Caco-2 (cell line): Measurements from ENCODE around the gene C2CD3. TPM values are rescaled to one million over a fixed set of nuclear protein-coding genes. Genes with fewer than 3 reads are reported as not detected.
"Not testable (repeated sequence)": the region's sequence is repeated elsewhere in the genome, so short reads cannot be mapped to it uniquely, and the experiment has no call there.

Source experiments
- BruUV-seq: library from RNA; stranded (reverse); fragments of 400-500 nt; replicated peaks from 2 replicates; lab custom pipeline; 2021; lab: Mats Ljungman, UMichigan
- CTCF ChIA-PET: fragments of 300-600 bp; sonication (Branson Sonifier 250); formaldehyde crosslinking; loops from one replicate; lab custom pipeline; 2022; ENCODE audit warnings: antibody characterized with exemption; lab: Charles Lee
- POLR2A ChIA-PET: fragments of 300-600 bp; sonication (Branson Sonifier 250); formaldehyde crosslinking; loops from one replicate; lab custom pipeline; 2022; ENCODE audit warnings: antibody characterized with exemption; lab: Charles Lee
- DNase-seq, 2 experiments: peaks; one replicate each; pipeline versions ENCODE4 v3.0.0 to v3.0.0-alpha.2; 2020 to 2022
- H3K27me3 ChIP-seq: replicated peaks from 2 replicates; pipeline ENCODE4 v1.6.0; 2011; ENCODE audit warnings: low read length; ENCODE audit not compliant: control insufficient read depth, insufficient read depth
- H3K36me3 ChIP-seq: 2 replicates; pipeline ENCODE4 v1.5.1; 2011; ENCODE audit warnings: low read length; ENCODE audit not compliant: control insufficient read depth, insufficient read depth
- H3K4me1 ChIP-seq: fragments of 250-450 bp; sonication (Bioruptor Pico); 2 replicates; pipeline ENCODE4 v1.5.1; 2020; ENCODE audit warnings: mild to moderate bottlenecking
- H3K4me3 ChIP-seq: 2 replicates; pipeline ENCODE4 v1.5.1; 2011; ENCODE audit warnings: low read depth, mild to moderate bottlenecking, control low read depth, low read length
- H3K9me3 ChIP-seq: fragments of 250-450 bp; sonication (Bioruptor Pico); 2 replicates; pipeline ENCODE4 v1.5.1; 2020; ENCODE audit warnings: mild to moderate bottlenecking, moderate library complexity
- H3K27ac Mint-ChIP-seq: one replicate; pipeline ENCODE4 v1.8.0; 2022; ENCODE audit warnings: mixed read lengths; ENCODE audit not compliant: unreplicated experiment
- H3K27me3 Mint-ChIP-seq: one replicate; pipeline ENCODE4 v1.8.0; 2022; ENCODE audit warnings: mixed read lengths; ENCODE audit not compliant: insufficient read depth, unreplicated experiment
- H3K36me3 Mint-ChIP-seq: one replicate; pipeline ENCODE4 v1.8.0; 2022; ENCODE audit warnings: mild to moderate bottlenecking, mixed read lengths; ENCODE audit not compliant: insufficient read depth, unreplicated experiment
- H3K4me1 Mint-ChIP-seq: one replicate; pipeline ENCODE4 v1.8.0; 2022; ENCODE audit warnings: low read depth, mixed read lengths; ENCODE audit not compliant: unreplicated experiment
- H3K4me3 Mint-ChIP-seq: one replicate; pipeline ENCODE4 v1.8.0; 2022; ENCODE audit warnings: mild to moderate bottlenecking, moderate library complexity, mixed read lengths; ENCODE audit not compliant: unreplicated experiment
- H3K9me3 Mint-ChIP-seq: one replicate; pipeline ENCODE4 v1.8.0; 2022; ENCODE audit warnings: mixed read lengths; ENCODE audit not compliant: unreplicated experiment
- CTCF ChIP-seq, 2 experiments: fragments of 200-600 bp in 1 of 2; IDR thresholded peaks; 1 replicate in 1 of 2; 2 replicates in 1 of 2; pipeline versions ENCODE4 v1.5.1 to v1.8.0; 2011 to 2022; ENCODE audit warnings: antibody characterized with exemption in 1 of 2, control low read depth in 1 of 2, inconsistent platforms in 1 of 2, low read depth in 1 of 2, low read length in 1 of 2, mild to moderate bottlenecking in 1 of 2, moderate library complexity in 1 of 2; ENCODE audit not compliant: insufficient read depth in 1 of 2, severe bottlenecking in 1 of 2, unreplicated experiment in 1 of 2
- intact Hi-C: fragments of 100-400 bp; cut with micrococcal nuclease; formaldehyde crosslinking; loops from one replicate; pipeline ENCODE4 v1.10.0; 2022; ENCODE audit not compliant: unreplicated experiment
- total RNA-seq: library from RNA; stranded (reverse); gene quantifications from 2 replicates; pipeline ENCODE4 v1.2.3, GENCODE V29; 2022

C2CD3 gene
- total RNA-seq, 1 experiment from 2014 or later = 47.5 TPM

DNA sequence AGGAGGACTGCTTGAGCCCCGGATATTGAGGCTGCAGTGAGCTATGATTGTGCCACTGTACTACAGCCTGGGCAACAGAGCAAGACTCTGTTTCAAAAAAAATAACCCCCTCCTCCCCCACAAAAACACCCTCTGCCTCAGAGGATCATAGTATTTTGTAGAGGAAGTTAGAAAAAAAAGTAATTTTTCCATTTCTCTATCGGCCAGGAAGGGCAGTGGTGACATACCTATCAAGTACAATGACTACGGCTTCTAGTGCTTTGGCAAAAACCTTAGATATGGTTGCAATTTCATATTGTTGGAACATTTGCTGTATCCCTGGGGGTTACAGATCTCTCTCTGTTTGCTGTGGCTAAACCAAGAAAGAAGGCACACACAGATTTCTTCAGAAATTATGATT, 28.9 kb downstream of the C2CD3 start:
- no TSS peak for BruUV-seq
- Mint-ChIP-seq H3K36me3 (peaks cover 17% of the 10 kb centered on the region), H3K4me1 (peaks cover 44% of the 10 kb centered on the region), H3K27me3 (no peaks in the 10 kb centered on the region), H3K27ac (peak overlapping the region; percentile 3), H3K9me3 (no peaks in the 10 kb centered on the region), H3K4me3 (no peak overlapping the region)
- H3K9me3 ChIP-seq = no peaks in the 10 kb centered on the region
- H3K4me1 ChIP-seq = peaks cover 38% of the 10 kb centered on the region
- POLR2A ChIA-PET = no interaction called here
- no peak for TF ChIP-seq CTCF (IDR thresholded peaks at IDR 0.05; ENCODE audit: insufficient read depth in 1 of 2, low read depth in 1 of 2, low read length in 1 of 2, severe bottlenecking in 1 of 2, unreplicated experiment in 1 of 2)
- H3K36me3 ChIP-seq = 0 out of 2 replicates have a peak, but pooled peaks cover 1% of the 10 kb centered on the region
- intact Hi-C loops = no loop called here
- no peak overlapping the region for H3K4me3 ChIP-seq
- DNase-seq = no peak
- no peaks in the 10 kb centered on the region for H3K27me3 ChIP-seq
- CTCF ChIA-PET = interaction anchor here (0.5 kb wide), 1 partner anchor 365 kb away, joined by 3 read pairs; no protein-coding TSS in a partner anchor

- H3K9me3 ChIP-seq = no peaks in the 10 kb centered on the region
- Mint-ChIP-seq H3K36me3 (peaks cover 20% of the 10 kb centered on the region), H3K4me1 (peaks cover 44% of the 10 kb centered on the region), H3K4me3 (no peak overlapping the region), H3K27ac (peak overlapping the region; percentile 95), H3K27me3 (no peaks in the 10 kb centered on the region), H3K9me3 (no peaks in the 10 kb centered on the region)
- H3K36me3 ChIP-seq = 0 out of 2 replicates have a peak, but pooled peaks cover 2% of the 10 kb centered on the region
- ChIA-PET POLR2A (no interaction called here), CTCF (interaction anchor here (0.5 kb wide), 1 partner anchor 366 kb away, joined by 3 read pairs; no protein-coding TSS in a partner anchor)
- no peaks in the 10 kb centered on the region for H3K27me3 ChIP-seq
- no TSS peak for BruUV-seq
- H3K4me3 ChIP-seq = no peak overlapping the region
- peak in 1 of 2 experiments; percentile 32 for DNase-seq
- H3K4me1 ChIP-seq = peaks cover 41% of the 10 kb centered on the region
- TF ChIP-seq CTCF (IDR thresholded peaks at IDR 0.05; ENCODE audit: insufficient read depth in 1 of 2, low read depth in 1 of 2, low read length in 1 of 2, severe bottlenecking in 1 of 2, unreplicated experiment in 1 of 2) = no peak
- intact Hi-C loops = no loop called here
Measured at GRCh38 chr11:74141241-74141695, 29.5 kb downstream of the C2CD3 start.

DNA sequence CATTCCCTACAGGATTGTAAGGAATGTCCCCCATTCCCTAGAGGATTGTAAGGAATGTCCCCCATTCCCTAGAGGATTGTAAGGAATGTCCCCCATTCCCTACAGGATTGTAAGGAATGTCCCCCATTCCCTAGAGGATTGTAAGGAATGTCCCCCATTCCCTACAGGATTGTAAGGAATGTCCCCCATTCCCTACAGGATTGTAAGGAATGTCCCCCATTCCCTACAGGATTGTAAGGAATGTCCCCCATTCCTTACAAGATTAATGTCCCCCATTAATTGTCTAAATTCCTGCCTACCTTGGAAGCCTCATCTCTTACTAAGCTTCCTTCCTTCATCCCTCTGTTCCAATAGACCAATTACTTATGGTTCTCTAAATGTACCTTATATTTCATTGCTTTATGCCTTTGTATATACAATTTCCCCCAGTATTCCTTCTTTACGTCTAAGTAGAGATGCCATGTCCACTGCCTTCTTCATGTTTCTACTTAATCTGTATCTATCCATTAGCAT, 30.8 kb downstream of the C2CD3 start:
- peaks cover 20% of the 10 kb centered on the region for H3K36me3 Mint-ChIP-seq
- H3K27me3 Mint-ChIP-seq, H3K36me3 ChIP-seq, H3K9me3 Mint-ChIP-seq, H3K27me3 ChIP-seq, H3K9me3 ChIP-seq, H3K4me3 ChIP-seq, CTCF ChIA-PET, H3K4me3 Mint-ChIP-seq, BruUV-seq, DNase-seq: not testable (repeated sequence)
- peaks cover 54% of the 10 kb centered on the region for H3K4me1 ChIP-seq
- H3K4me1 Mint-ChIP-seq = peaks cover 55% of the 10 kb centered on the region
- intact Hi-C loops = loop anchor here (2.0 kb wide), 1 partner anchor 157 kb away; the partner anchor contains the start of gene UCP2
- POLR2A ChIA-PET = interaction anchor here (1.9 kb wide), 1 partner anchor 17 kb away, joined by 5 read pairs; no protein-coding TSS in a partner anchor
- H3K27ac Mint-ChIP-seq = peak overlapping the region; percentile 95
